Ovary (tissue), 3 donors: Measurements from ENCODE around the gene ITGA3.

Experiments
- CTCF ChIP-seq, 3 donors: fragments of 450-650 bp in 2 of 3; fragments of 200-600 bp in 1 of 3; IDR thresholded peaks; one replicate each; pipeline versions ENCODE4 v1.5.1 to v1.8.0; 2016 to 2022; ENCODE audit warnings: antibody characterized with exemption in 3 of 3, mild to moderate bottlenecking in 1 of 3
- POLR2A ChIP-seq: fragments of 450-650 bp; IDR thresholded peaks from one replicate; pipeline ENCODE4 v1.6.1; 2017; ENCODE audit warnings: antibody characterized with exemption, mild to moderate bottlenecking, moderate library complexity
- donor health status: DM: no; HTN: no; CAD: no.

GRCh38 chr17:50081757-50082156, 25.8 kb downstream of the ITGA3 start:
- TF ChIP-seq POLR2A, result no peak
- no peak for TF ChIP-seq CTCF (IDR thresholded peaks at IDR 0.05)
